Activated CD8-positive, alpha-beta memory T cell treated with anti-CD3 and anti-CD28 coated beads for 48 hours (primary cell): ENCODE measurements around the gene MLYCD.
A peak's percentile ranks its signal among the peaks of the same experiment; 100 is the strongest.
"Not testable (repeated sequence)": the region's sequence is repeated elsewhere in the genome, so short reads cannot be mapped to it uniquely, and the experiment has no call there.

Source experiments
- DNase-seq, 3 experiments: peaks; one replicate each; pipeline ENCODE4 v3.0.0-alpha.2; 2020; ENCODE audit warnings: low read depth in 2 of 3, low spot score in 2 of 3

The MLYCD gene

DNA sequence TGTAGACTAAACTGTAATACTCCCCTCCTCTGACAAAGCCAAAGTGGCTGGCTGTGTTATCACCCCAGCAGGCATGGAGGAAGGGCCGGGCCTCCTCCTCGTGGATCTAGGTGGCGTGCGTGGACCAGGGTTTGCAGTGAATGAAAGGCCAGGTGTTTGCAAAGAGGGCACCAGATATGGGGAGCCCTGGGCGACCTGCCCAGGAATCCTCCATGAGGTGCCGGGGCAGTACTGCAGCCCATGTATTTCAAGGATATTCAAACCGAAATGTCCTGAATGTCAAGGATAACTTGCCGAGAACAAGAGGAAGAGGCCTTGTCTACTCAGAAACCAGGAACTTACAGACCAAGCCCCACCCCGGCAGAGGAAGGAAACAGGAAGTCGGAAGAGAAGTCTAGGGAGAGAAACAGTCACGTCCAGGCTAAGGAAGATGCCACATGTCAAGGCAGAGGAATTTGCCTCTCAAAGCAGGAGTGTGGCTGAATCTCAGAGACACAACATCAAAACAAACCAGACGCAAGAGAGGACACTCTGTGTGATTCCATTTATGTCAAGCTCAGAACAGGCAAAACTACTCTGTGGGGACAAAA lies 40.4 kb downstream of the MLYCD start:
- no peak for DNase-seq

DNA sequence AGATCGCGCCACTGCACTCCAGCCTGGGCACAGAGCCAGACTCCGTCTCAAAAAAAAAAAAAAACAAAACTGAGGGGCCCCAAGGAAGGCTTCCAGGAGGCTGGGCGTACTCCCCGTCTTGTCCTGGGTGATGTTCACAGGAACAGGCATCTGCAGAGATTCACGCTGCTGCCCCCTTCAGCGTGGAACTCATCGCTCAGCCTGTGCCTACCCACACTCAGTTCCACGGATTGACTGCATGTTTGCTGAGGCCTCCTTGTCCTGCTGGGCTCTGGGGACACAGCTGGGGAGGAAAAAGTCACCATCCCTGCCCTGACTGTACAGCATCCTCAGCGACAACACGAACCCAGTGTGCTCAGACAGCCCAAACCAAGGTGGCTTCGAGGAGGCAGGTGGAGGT lies 41.2 kb downstream of the MLYCD start:
- no peak for DNase-seq

DNA sequence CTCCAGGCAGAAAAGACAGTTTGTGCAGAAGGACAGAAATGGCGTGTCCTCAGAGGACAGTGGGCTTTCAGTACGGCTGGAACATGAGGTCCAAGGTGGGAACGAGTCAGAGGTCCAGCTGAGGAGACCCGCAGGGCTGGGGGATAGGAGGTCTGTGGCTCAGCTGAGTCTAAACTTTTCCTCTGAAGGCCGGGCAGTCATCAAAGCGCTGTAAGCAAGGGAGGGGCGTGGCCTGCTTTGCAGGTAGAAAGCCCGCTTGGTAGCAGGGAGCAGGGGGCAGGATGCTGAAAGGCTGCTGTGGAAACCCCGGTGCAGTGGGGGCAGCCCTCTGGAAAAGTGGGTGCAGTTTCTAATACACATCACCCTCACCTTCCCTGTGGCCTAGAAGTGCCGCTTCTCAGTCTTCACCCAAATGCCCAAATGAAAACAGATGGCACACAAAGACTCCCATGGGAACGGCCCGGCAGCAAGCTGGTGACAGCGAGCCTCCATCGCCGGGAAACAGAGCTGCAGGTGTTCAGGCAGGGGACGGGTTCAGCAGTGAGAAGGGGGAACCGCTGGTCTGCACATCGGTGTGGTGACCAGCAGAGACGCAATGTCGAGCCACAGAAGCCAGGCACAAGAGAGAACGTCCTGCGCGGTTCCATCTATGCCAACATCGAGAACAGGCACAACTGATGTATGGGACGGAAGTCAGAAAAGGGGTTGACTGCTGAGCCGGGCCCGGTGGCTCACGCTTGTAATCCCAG lies 41.9 kb downstream of the MLYCD start:
- no peak for DNase-seq

DNA sequence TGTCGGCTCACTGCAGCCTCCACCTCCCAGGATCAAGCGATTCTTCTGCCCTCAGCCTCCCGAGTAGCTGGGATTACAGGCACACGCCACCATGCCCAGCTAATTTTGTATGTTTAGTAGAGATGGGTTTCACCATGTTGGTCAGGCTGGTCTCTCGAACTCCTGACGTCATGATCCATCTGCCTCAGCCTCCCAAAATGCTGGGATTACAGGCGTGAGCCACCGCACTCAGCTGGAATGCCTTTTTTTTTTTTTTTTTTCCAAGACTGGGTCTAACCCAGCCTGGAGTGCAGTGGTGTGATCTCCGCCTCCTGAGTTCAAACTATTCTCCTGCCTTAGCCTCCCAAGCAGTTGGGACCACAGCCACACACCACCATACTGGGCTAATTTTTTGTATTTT lies 42.6 kb downstream of the MLYCD start:
- DNase-seq: not testable (repeated sequence)

DNA sequence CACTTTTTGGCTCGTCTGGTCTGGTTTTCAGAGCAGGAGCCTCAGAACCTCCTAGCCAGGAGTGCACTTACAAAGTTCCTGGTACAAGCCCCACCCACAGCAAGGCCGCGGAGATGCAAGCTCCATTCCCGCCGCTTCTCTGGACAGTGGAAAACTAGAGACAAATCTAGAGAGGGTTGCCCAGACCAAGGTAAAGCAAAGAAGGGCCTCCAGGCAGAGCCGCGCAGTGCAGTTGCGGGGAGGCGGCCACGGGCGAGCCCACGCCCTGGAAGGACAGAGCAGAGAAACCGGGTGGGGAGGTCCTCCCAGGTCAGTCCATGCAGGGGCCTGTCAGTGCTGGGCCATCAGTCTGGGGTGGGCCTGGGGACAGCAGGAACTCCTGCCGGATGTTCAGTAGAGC lies 43.2 kb downstream of the MLYCD start:
- no peak for DNase-seq

DNA sequence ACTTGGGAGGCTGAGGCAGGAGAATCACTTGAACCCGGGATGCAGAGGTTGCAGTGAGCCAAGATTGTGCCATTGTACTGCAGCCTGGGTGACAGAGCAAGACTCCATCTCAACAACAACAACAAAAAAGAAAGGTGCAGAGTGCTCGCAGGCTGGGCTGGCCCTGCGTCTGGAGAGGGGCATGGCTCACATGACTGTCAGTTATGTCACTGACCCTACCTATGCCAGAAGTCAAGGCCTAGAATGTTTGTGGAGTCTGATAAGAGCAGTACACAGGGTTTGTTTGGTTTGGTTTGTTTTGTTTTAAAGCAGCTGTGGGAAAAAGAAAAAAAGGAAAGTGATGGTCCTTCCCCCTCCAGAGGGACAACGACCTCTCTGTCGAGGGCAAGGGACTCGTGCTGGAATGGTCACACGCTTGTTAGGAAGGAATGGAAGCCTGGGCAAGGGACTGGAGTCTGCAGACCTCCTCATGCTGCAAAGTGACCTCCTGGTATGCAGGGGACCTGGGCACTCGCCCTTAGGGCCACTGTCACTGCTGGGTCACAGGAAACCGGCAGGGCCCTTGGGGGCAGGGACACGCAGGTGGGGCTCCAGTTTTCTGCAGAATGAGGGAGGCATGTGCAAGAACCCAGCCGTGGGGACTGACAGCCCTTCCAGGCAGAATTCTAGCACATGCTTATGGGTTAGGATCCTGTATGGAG lies 44.0 kb downstream of the MLYCD start:
- no peak for DNase-seq

DNA sequence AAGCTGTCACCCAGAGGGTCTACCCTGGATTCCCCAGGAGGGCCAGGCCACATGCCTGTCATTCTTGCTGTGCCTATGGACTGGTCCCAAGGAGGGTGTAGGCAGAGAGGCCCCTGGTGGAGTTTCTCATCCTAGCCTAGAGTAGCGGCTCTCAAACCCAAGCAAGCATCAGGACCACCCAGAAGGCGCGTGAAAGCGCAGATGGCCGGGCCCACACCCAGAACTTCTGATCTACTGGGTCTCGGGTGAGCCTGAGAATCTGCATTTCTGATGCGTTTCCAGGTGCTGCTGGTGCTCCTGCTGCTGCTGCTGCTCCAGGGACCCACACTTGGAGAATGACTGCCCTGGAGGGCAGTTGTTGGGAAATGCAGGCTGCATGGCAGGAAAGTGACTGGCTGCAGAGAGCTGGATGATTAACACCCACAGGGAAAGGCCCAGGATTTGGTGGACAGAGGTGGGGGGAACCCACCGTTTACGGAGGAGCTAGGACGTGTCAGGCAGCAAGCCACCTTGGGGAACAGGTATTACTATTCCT lies 44.7 kb downstream of the MLYCD start:
- DNase-seq: no peak

DNA sequence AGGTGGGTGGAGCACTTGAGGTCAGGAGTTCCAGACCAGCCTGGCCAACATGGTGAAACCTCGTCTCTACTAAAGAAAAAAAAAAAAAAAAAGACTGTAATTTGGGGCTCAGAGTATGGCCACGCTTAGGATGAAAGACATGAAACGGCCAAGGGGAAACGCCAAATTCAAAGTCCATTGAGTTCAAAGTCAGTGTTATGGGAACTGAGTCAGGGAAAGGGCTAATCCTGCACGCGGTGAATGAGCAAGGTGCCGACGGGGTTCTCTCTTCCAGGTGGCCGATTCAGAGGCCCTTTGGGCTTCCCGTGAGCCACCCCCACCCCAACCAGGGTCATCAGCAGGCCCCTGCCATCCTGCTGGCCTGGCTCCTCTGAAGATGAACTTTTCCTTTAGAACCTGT lies 46.7 kb downstream of the MLYCD start:
- no peak for DNase-seq

DNA sequence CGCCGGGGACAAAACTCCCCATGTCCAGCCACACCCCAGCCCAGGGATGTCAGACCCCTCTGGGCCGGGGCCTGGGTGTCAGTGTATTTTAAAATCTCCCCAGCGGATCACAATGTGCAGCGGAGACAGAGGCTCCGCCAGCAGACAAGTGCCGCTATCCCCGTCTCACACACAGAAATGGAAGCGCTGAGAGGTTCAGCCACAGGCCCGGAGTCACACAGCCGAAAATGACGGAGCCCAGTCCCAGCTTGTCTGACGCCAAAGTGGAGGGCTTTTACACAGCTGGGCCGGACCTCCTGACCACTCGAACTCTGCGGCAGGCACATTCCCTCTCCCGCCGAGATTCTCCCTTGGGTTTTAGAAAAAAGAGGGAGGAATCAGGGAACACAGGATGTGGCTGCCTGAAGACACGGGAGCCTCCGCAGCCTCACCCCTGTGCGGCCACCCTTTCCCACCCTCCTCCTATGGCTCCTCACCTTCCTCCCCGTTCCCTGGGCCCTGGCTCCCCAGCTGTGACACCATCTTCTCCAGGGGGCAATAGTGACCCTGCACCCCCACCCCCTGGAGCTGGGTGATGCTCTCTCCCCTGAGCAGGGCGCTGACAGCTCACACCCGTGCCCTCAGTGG lies 47.4 kb downstream of the MLYCD start:
- no peak for DNase-seq

DNA sequence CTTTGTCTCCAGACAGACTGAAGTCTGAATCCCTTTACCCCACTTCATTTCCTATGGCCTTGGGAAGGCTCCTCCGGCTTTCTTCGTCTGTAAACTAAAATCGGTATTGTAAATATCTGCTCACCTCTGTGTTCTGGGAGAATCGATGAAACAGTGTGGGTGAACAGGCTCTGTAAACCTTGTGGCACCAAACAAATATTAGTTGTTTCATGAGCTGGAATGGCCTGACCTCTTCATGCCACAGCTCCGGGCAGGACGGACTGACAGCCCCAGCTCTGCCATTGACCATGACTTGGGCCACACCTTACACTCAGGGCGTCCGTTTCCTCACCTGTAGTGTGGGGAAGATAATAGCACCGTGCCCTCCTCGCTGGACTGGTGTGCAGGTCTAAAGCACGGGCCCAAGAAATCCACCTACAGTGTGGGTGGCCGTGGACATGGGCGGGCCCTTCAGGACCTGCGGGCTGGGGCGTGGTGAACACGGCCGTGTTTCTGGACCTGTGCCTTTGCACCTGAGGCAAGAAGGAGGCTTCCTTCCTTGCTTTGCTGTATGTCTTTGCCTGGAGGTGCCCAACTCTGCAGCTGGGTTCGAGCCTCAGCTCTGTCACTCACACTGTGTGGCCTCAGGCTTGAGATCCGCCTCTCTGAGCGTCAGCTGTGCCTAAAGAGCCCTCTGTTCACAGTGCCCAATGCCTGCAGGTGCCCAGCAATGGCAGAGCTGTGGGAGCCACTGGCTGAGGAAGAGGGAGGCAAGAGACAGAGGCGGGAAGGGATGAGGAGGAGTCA lies 48.1 kb downstream of the MLYCD start:
- DNase-seq: no peak

DNA sequence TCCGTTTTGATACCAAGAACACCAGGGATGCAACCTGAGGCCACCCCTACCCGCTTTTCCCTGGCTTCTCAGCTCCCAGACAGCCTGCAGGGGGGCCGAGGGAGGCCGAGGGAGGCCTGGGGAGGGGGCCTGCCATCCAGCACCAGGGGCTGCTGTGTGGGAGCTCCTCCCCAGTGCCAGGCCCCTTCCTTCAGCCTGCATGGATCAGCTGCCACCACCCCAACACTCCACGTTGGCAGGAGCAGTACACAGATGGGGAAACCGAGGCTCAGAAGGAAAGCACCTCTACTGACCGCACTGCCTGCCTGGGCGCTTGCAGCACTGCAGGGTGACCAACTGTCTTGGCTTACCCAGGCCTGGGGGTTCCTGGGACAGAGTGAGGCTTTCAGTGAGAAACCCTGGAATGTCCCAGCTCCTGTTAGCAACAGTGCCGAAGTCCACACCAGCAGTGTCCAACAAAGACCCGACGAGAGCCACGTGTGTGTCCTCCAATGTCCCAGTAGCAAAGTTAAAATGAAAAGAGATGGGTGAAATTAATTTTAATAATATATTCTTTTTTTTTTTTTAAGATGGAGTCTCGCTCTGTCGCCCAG lies 48.8 kb downstream of the MLYCD start:
- DNase-seq: no peak

DNA sequence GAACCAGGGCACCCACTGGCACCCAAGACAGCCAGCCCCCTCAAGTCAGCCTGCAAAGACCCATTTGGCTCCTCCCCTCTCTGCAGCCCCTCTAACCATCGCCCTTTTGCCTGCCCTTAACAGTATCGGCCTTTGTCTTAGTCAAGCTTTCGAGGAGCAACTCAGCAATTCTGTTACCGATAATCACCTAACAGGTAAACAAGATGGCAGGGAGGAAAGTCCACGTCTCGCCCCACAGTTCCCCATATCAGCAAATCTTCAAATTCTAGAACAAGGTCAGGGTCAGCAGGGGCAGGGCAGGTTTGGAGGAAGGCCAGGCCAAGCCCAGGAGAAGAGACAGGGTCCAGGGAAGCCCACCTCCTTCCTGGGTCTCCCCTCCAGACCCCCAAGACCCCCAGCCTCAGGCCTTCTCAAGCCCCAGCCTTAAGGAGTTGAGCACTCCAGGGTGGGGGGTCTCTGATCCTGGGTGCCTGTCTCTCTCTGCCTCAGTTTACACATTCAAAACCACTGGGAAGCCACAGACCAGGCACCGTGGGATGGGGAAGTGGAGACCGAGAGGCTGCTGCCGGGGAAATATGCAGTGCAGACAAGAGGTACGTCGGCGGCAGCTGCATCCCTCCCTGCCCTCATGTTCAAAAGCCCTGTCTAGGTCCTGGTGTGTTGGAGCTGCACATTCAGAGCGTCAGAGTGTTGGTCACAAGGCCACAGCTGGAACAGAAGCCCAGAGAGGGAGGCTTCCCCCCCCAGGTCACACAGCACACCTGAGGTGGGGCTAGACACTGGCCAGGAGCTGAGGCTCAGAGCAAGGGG lies 50.2 kb downstream of the MLYCD start:
- no peak for DNase-seq

DNA sequence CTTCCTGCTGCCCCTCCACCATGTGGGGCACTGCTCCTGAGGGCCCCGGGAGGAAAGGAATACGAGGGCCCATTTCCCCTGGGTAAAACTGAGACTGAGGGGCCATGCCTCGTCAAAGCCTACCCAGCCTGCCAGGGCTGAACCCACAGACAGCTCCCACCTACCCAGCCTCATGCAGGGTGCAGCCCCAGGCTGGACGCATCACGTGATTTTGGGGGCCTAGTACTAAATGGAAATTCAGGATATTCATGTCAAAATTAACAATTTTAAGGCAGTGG lies 50.7 kb downstream of the MLYCD start:
- no peak for DNase-seq

DNA sequence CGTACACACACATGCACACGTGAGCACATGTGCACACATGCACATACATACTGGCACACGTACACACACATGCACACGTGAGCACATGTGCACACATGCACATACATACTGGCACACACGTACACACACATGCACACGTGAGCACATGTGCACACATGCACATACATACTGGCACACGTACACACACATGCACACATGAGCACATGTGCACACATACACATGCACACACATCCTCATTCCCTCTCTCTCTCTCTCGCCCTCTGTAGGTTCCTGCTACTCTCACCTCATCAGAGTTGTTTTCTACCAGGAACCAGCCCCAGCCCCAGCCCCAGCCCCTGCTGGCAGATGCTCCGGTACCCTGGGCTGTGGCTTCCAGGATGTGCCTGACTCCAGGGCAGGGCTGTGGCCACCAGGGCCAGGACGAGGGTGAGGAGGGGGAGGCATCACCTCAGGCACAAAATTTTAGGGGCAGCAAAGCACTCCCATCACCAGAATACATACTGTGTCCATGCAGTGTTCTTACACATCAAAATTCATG lies 52.0 kb downstream of the MLYCD start:
- not testable (repeated sequence) for DNase-seq

DNA sequence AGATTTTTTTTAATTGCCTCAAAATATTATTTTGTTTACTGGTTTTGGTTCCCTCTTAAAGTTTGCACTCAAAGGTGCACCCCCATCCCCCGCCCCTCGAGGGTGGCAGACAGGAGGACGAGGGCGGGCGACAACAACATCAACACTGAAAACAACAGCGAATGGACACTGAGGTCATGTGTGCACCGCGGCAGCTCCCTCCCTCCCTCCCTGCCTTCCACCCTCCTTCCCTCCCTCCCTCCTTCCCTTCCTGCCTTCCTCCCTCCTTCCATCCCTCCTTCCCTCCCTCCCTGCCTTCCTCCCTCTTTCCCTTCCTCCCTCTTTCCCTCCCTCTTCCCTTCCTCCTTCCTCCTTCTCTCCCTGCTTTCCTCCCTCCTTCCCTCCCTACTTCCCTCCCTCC lies 52.6 kb downstream of the MLYCD start:
- no peak for DNase-seq

DNA sequence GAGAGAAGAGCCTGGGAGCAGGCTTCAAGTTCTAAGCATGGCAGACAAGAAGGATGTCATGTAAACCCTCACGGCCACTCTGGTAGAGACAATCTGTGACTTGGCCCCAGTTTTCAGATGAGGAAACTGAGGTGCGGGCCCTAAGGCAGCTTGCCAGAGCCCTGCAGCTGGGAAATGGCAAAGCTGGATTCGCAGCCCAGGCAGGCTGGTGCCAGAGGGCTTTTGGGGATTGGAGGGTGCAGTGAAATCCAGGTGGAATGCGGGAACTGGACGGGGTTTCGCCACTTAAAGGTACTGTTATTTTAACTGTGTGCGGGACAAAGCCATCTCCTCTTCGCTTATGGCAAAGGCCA lies 53.6 kb downstream of the MLYCD start:
- DNase-seq: no peak

DNA sequence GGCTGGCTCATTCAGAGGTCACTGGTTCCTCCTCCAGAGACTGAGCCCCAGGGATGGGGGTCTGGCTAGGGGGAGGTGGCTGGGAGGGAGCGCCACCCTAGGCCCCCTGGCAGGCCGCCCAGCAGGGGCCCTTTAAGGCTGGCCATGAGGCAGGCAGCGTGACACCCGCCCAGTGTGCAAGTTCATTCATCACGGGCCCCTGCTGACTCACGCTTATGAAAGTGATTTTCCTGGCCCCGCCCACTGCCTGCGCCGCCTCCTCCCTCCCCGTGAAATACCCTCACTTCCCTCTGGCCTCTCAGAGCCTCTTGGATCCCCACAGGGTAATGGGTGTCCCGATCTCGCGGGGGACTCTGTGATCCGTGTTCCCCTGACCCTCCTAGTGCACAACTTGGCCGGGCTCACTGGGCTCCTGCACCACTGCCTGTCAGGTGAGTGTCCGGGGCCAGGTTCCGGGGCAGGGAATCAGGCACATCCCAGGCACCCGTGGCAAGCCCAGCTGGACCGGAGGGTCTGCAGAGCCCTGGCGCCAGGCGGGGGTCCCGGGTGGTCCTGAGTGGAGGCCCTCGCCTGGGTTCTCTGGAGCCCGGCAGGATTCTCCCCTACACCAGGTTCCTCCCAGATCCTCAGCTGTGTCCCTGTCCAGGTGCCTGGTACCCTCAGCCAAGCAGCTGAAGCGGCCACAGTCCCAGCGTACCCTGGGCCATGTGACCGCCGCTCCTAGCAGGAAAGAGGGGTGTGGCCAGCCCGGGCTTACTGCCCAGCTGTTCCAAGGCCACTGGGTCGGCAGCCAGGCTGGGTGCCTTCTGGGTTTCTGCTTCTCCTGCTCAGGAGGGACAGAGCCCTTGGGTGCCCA lies 54.3 kb downstream of the MLYCD start, which contains the start of gene OSGIN1:
Gene OSGIN1 (plus strand): TSS at position 301 of the 856 bp plus-strand sequence. CDS start 4,432 bp downstream, outside the sequence.
- peak; percentile 52 to 71 (median 54) for DNase-seq

DNA sequence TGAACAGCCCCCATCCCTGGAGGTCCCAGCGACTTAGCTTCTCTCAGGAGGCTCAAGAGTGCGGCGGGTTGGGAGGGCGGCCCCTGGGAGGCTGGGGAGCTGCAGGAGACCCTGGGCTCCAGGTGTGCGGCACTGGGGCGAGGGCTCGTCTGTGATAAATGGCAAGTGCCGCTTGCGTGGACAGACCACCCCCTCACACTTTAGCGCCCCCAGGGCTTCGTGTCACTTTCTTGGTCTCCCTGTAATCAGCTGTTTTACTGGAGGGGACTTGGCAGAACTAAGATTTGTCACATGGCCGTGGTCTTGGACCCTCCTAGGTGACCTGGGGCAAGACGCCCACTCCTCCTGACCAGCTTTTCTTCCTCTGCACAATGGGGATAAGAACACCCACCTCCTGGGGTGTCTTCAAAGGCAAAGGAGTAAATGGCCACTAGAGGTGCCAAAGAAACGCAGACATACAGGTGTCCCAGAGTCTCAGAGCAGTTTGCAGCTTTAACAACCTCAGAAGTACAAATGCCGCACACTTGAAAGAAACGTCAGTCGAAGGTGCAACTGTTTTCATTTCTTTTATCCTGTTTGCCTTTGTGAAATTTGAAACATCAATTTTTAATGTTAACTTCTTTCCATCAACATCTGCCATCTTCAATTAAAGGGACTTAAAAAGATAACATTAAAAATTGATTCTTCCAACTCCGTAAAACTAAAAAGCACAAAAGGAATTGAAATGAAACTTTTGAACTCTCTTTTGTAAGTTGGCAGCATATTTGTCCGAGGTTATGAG lies 55.1 kb downstream of the MLYCD start:
- DNase-seq: no peak
